Fibroblast of skin of abdomen (primary cell): ENCODE results near the gene KCTD3. TPM values are rescaled to one million over a fixed set of nuclear protein-coding genes. Genes with fewer than 3 reads are reported as not detected.

Experiments
- DNase-seq: peaks from one replicate; pipeline ENCODE4 v3.0.0-alpha.2; 2013
- polyA plus RNA-seq, 2 experiments: library from polyadenylated mRNA; unstranded; fragments of 120-200 nt; gene quantifications; one replicate each; pipeline ENCODE4 v1.2.1, GENCODE V29; 2013; ENCODE audit not compliant: insufficient read length in 2 of 2

Gene KCTD3
- polyA plus RNA-seq (2013, experiment 1 of 2; ENCODE audit: insufficient read length), result 36.7 TPM
- 37.0 TPM for polyA plus RNA-seq (2013, experiment 2 of 2; ENCODE audit: insufficient read length)

DNA sequence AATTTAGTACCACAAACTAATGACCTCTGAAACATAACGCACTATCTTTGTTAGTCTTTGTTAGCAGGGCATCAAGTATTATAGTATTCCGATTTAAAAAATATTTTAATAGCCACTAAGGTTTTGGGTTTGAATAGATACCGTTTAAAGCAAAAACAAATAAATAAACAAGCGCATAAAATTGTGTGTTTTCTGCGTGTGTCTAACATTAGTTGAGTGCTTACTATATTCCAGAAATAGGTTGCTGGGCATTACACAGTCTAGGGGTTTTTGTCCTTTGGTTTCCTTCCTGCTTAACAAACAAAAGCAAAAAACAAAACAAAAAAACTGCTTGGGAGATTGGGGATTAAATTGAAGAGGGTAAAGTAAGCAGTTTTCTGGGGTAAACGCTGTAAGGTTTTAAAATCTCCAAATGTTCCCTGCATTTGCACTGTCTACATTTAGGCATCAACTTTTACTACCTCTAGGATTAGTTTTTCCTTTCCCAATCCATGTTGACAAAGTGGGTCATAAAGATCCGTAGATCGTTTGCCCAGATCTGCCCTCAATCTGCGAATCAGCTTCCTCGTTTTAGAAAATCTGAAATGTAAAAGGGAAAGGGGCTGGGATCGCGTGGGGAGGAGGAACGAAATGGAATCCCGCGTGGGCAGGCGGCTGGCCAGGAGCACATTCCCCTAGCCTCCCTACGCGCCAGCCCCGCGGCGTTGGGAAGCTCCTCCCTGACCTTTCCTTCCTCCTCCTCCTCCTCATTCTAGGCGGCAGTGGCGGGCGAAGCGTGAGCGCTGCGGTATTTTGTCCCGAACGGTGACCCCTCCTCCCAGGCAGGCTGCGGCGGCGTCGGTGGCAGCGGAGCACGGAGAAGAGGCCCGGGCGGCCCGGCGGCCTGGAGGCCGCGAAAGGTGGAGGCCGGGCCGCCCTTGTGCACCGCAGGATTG, at the start of gene KCTD3:
Gene KCTD3, plus strand, starts transcription at position 749 of the 935 bp plus-strand sequence. CDS start 382 bp downstream, outside the sequence.
- peak; percentile 81 for DNase-seq

- DNase-seq, result peak; percentile 89
Observed at GRCh38 chr1:215517441-215517891, 49.6 kb upstream of the KCTD3 start.

DNA sequence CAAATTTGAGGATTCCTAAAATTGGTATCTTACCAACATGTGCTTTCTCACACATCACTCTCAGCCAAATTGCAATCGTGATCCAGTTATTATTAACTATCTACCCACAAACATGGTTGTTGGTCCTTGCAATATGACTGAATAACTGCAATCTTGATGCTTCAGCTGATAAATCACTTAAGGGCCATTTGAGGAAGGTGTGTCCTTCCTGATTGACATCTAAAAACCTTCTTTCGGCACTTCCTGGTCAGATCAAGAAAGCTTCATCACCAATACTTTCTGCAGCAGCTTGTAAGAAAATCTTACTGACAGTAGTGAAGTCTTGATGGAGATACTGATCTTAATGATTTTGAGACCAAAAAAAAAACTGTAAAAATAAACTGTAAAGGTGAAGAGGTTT, 48.5 kb upstream of the KCTD3 start:
- DNase-seq, result no peak

DNA sequence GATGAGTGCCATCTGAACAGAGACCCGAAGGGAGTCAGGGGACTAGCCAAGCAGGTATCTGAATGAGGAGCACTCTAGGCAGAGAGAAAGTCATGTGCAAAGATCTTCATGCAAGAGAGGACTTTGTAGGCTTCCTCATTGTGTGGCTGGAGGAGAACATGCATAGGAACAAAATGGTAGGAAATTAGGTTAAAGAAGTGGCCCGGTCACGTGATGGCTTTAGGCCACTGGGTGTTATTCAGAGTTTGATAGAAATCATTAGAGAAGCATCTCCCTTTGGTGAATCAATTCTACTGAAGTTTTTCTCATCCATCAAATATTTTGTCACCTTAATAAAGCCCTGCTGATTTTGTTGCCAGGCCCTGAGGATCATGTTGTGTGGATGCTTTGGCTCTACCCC, 45.8 kb upstream of the KCTD3 start:
- DNase-seq, result no peak

- DNase-seq, result peak; percentile 35
Observed at GRCh38 chr1:215523128-215523861, 43.8 kb upstream of the KCTD3 start.

DNA sequence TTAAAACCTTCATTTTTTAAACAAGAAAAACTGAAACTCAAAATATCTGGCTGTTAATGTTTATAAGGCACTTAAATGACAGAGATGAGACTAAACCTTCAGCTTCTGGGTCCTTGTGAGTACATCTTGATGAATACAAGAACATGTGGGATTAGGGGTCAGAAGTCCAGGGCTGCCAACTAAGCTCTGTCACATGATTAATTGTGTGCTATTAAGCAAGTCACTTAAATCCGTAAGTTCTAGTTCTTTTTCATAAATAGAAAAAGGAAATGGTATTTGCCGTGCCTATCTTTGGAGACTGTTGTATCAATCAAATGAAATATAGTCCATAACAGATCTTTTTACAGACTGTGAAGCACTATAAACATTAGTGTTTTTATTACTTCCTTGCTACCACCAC, 43.2 kb upstream of the KCTD3 start:
- DNase-seq, result peak; percentile 55

DNA sequence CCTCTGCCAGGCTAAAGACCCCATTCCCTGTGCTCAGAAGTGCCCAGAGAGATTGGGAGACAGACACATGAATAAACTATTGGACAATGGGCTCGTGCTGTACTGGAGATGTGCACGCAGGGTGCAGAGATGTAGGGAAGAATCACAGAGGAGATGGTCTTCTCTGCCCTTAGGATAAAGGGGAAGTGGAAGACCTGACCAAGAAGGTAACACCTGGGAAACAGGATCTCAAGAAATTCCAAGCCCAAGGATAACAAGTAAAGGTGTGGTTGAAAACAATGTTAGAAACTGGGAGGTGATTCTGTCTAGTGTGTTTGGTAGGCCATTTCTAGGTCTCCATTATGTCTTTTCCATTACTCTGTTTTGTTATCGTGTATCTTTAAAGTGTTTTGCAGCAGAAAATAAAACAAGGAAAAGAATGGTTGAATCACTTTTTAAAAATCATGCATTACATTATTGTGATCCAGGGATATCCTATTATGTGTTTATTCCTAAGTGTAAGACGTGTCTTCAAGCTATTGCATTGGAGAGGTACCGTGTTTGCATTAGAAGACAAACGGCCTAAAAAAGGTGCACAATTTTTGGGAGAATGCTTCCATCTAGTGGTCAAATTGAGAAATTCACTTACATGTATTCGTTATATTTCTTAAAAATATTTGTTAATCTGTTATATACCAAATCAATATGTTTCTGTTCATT, 40.8 kb upstream of the KCTD3 start:
- peak; percentile 50 for DNase-seq

DNA sequence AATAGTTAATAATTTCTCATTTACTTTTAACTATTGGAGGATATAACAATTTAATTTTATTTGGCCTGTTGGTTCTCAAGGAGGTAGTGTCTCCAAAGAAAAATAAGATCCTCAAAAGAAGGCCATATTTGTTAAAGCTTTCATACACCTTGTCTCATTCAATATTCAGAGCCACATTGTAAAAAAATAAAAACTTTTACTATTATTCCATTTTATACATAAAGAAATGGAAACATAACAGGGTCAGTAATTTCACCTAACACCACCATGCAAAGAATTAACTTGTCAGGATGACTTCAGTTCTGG, 40.3 kb upstream of the KCTD3 start:
- no peak for DNase-seq

DNA sequence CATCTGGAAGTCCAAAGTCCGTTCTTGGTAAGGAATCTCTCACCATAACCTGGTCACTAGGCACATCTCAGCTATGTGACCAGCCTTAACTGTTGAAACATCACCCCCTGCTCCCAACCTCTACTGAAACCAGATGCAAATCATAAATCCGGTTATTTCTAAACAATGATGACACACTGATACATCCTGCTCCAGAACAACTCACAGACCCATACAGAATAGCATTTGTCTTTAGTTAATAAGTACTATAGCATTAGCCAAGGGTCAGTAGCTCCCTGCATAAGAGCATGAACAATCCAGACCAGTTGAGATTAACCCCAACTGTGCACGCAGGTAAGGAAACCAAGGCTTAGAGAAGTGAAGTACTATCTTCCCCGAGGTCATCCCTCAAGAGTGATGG, 38.0 kb upstream of the KCTD3 start:
- peak; percentile 7 for DNase-seq

DNA sequence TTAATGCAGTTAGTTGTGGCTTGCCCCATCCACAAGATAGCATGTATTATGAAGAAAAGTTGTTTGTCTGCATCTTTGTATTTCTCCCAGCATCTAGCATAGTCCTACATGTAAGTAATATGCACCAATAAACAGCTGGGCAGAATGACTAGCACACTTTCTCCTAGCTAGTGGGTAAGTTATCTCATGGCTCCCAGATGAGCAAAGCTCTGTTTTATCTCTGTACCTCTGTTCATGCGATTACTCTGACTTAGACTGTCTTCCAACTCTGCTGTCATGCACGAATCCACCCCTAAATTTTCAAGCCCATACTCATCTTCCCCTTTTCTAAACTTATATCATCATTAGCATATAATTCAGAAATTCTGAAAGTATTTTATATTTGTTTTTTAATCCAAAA, 37.5 kb upstream of the KCTD3 start:
- DNase-seq, result no peak

GRCh38 chr1:215530401-215530984, 36.6 kb upstream of the KCTD3 start:
- no peak for DNase-seq

DNA sequence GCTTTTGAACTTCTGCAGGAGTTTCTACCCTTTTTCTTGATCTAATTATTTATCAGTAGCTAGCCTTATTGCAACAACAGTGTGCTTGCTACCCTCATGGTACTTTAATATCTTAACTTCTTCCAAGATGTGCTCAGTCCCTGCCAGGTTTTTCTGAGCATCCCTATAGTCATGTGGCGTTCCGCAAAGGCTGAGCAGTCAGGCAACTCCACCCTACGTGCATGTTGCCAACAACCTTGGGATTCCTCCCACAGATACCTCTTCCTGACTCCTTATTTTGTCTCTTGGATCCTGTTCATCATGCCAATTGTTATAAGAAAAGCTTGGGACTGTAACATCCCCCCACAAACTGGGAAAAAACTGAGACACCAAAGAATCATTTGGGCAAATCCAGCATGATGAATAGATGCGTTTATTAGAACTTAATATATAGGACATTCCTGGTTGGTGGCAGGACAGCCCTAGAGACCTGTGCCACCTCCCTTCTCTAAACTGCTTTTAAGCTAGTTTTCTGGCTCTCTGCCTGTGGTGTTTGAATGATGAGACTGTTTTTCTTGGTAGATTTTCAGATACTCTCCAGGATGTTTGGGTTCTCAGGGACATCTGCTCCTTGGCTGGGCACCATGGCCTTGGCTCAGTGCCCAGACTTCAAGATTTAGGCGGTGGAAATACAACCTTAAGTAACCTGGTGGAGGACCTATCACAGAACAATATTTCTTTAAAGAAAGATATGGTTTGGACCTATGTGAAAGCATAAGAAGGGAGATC, 27.1 kb upstream of the KCTD3 start:
- DNase-seq, result peak; percentile 7

GRCh38 chr1:215542301-215542700, 24.8 kb upstream of the KCTD3 start:
- DNase-seq, result no peak

- DNase-seq, result peak; percentile 18
Observed at GRCh38 chr1:215543191-215543606, 23.9 kb upstream of the KCTD3 start.

DNA sequence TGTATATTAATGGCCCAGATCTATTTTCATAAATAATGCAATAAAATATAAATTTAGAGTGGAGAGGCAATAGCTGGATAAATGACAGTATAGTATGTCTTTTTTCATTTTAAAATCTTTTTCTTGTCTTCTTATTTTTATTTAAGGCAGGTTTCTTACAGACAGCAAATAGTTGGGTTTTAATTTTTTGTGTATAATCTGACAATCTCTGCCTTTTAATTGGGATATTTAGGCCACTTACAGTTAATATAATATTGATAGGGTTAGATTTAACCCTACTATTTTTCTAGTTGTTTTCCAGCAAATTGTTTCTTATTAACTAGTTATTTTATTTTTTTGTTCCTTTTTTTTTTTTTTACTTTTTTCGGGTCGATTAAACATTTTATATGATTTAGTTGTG, 23.3 kb upstream of the KCTD3 start:
- DNase-seq, result no peak

DNA sequence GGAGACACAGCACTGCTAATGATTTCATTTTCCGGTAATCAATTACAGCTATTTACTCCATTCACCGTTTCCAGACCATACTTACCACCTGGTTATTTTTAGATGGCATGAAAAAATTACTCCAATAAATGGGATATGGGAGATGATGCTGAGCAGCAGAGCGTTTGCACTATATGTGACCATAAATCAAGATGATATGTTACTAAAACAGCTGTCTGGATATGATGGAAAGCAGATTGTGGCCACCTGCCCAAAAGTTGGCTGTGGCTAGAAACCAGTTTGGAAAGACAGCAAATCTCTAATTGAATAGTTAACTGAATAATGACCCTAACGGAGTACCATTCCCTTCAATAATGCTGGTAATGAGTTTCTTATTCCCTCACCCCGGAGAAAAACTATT, 22.5 kb upstream of the KCTD3 start:
- no peak for DNase-seq

DNA sequence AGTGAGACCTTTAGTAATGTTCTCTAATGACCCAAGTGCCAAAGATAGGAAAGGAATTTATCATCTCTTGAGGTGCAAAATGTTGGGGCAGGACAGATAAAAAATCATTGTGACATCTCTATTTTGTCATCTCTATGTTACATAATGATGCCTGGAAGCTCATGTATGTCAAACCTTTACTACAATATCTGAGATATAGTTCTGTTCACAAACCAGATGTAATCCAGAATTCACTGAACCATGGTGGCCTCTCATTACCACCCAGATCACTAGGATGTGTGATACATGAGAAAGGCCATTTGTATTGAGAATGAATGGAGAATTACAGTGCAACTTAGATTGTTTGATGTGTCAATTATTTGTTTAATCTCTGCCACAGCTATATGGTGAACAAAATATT, 22.0 kb upstream of the KCTD3 start:
- DNase-seq, result no peak

DNA sequence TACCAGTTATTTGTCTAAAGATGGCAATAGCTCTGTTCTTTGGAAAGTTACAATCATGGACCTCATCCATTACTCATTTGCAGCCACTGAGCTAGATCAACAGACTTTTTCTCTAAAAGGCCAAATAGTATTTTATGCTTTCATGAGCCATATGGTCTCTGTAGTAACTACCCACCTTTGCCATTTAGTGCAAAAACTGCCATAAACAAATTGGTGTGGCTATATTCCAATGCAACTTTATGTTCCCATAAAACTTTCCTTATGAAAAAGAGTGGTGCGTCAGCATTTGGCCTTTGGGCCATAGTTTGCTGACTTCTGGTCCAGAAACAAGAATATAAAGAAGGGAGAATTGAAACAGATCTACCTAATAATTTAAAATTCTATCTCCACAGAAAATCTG, 20.1 kb upstream of the KCTD3 start:
- no peak for DNase-seq

- DNase-seq, result no peak
Observed at GRCh38 chr1:215551806-215552205, 15.3 kb upstream of the KCTD3 start.

DNA sequence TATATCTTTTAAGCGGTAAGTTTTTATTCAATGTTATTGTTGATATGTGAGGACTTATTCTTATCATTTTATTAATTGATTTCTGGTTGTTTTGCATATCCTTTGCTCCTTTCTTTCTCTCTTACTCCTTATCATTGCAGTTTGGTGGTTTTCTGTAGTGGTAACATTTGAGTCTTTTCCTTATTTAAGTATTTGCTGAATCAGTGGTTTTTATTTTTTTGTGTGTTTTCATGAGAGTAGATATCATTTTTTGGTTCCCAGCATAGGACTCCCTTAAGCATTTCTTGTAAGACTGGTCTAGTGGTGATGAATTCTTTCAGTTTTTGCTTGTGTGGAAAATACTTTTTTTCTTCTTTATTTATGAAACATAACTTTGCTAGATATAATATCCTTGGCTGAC, 12.2 kb upstream of the KCTD3 start:
- no peak for DNase-seq

- DNase-seq, result no peak
Observed at GRCh38 chr1:215555531-215555930, 11.6 kb upstream of the KCTD3 start.

DNA sequence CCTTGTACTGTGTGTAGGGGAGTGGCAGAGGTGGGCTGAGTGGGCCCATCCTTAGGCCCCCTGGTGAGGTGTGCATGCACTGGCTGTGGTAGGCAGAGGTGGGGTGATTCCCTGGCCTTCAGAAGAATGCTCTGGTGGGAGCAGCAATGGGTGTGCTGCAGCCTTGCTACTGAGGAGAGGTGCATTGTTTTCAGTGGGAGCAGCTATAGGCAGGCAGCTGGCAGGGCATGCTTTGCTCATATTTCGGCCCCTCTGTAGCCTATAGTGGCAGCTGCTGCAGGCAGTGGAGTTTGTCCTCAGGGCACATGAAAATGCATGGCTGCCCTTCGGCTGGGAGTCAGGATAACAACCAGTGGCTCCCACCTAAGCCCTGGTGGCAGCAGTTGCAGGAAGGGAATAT, 10.1 kb upstream of the KCTD3 start:
- DNase-seq, result no peak
